HCT116 (cell line): ENCODE measurements around the gene C17orf100.

Source experiments
- CBX3 ChIP-seq: IDR thresholded peaks from 2 replicates; pipeline ENCODE4 v1.6.1; 2012; ENCODE audit warnings: low read depth
- CTCF ChIP-seq, 3 experiments: fragments of 200-600 bp in 1 of 3; sonication (generic) in 1 of 3; IDR thresholded peaks in 2 of 3; conservative IDR thresholded peaks in 1 of 3; 2 replicates each; pipeline ENCODE4 v1.5.1; 2012 to 2017; ENCODE audit warnings: low read depth in 2 of 3, low read length in 2 of 3, antibody characterized with exemption in 1 of 3, borderline replicate concordance in 1 of 3, control low read depth in 1 of 3, mild to moderate bottlenecking in 1 of 3, mixed read lengths in 1 of 3, mixed run types in 1 of 3, moderate library complexity in 1 of 3; ENCODE audit not compliant: insufficient read depth in 1 of 3
- EZH2 ChIP-seq: fragments of 200-600 bp; sonication (generic); IDR thresholded peaks from 2 replicates; pipeline ENCODE4 v1.6.1; 2017; ENCODE audit warnings: antibody characterized with exemption, mixed run types
- EZH2phosphoT487 ChIP-seq: fragments of 200-600 bp; IDR thresholded peaks from 2 replicates; pipeline ENCODE4 v1.6.1; 2018; ENCODE audit warnings: antibody characterized with exemption, borderline replicate concordance
- POLR2A ChIP-seq: IDR thresholded peaks from 2 replicates; pipeline ENCODE4 v1.7.0; 2011; ENCODE audit warnings: borderline replicate concordance; ENCODE audit not compliant: insufficient read depth, insufficient read length; ENCODE audit errors: extremely low read depth
- RAD21 ChIP-seq: IDR thresholded peaks from 2 replicates; pipeline ENCODE4 v1.6.1; 2012; ENCODE audit warnings: low read depth, mild to moderate bottlenecking
- SIN3A ChIP-seq: IDR thresholded peaks from 2 replicates; pipeline ENCODE4 v1.6.1; 2012; ENCODE audit warnings: low read depth
- YY1 ChIP-seq: IDR thresholded peaks from 2 replicates; pipeline ENCODE4 v1.6.1; 2011; ENCODE audit warnings: low read length, low read depth, moderate library complexity, mild to moderate bottlenecking; ENCODE audit not compliant: insufficient replicate concordance; ENCODE audit errors: extremely low read depth

DNA sequence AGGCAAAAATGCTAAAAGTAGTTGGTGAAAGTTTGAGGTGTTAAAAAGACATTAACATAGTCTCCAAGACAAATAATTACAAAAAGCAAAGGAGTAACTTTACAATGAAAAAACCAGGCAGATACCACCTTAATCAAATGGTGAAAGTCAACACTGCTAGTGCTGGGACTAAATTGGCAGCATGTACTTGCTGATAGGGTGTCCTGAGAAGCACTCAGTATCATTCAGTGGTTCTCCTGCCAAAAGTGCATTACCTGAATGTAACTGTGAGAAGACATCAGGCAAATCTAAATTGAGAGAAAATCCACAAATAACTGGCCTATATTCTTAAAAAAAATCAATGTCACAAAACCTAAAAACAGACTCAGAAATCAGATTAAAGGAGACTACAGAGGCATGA lies 19.0 kb upstream of the C17orf100 start:
- TF ChIP-seq YY1 (no peak), CTCF (IDR thresholded peaks at IDR 0.05 in 2 of 3, conservative IDR thresholded peaks at IDR 0.05 in 1 of 3; ENCODE audit: borderline replicate concordance in 1 of 3, insufficient read depth in 1 of 3, low read depth in 2 of 3, low read length in 2 of 3) (no peak), EZH2 (no peak), CBX3 (no peak), EZH2phosphoT487 (no peak), POLR2A (no peak), SIN3A (no peak), RAD21 (no peak)
